DMS114 treated with DMSO at 0.1 percent for 48 hours (cell line): ENCODE results near the gene ZNF664.

Experiments used
- DNase-seq: peaks from one replicate; lab custom pipeline; 2025; ENCODE audit not compliant: unreplicated experiment; lab: John Stamatoyannopoulos, UW

ZNF664 gene

DNA sequence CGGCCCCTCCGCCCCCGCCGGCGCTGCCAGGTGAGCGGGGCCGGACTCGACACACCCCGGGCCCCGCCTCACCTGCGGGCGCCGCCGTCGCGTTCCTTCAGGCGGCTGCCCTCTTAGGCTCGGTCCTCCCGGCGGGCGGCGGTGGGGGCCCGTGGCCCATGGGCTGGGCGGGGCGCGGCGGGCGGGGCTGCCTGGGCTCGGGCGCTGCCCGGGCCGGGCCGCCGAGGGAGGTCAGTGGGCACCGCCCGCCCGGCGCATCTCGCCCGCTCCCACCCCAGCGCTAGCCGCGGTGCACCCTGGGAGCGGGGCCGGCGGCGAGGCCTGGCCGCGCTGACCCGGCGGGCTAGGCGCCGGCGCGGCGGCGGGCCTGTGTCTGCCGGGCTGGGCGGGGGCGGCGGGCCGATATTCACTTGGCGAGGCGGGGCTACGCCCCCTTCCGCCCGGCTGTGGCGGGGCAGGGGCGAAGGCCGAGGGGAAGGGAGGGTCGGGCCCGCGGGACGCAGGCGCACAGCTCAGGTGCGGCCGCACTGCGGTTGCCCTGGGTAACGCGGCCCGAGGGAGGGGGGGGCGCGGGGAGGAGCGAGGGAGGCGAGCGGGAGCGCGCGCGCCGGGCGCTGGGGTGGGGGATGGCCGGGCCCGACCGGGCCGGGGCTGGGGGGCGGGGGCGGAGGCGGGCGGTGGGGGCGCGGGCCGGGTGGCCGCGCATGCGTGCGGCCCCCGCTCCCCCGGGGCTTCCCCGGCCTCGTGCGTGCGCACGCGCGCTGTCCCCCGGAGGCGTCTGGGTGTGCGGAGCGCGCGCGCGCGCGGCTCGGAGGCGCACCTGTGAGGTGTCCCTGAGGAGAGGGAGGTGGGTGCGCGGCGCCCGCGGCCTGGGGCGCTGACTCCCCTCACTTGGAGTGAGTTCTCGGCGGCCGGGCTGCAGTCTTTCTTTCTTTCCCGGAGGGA, at the start of gene ZNF664, which contains the start of gene CCDC92:
TSS of gene ZNF664 (plus strand) at position 759 of the 945 bp plus-strand sequence. CDS start 38,930 bp downstream, outside the sequence.
TSS of gene CCDC92 (minus strand) at position 375 of the 945 bp plus-strand sequence. CDS start 28,526 bp downstream, outside the sequence.
- DNase-seq: peak; percentile 67

GRCh38 chr12:123923927-123924326, 49.1 kb upstream of the ZNF664 start:
- no peak for DNase-seq

GRCh38 chr12:123924539-123924938, 48.5 kb upstream of the ZNF664 start:
- DNase-seq: no peak

DNA sequence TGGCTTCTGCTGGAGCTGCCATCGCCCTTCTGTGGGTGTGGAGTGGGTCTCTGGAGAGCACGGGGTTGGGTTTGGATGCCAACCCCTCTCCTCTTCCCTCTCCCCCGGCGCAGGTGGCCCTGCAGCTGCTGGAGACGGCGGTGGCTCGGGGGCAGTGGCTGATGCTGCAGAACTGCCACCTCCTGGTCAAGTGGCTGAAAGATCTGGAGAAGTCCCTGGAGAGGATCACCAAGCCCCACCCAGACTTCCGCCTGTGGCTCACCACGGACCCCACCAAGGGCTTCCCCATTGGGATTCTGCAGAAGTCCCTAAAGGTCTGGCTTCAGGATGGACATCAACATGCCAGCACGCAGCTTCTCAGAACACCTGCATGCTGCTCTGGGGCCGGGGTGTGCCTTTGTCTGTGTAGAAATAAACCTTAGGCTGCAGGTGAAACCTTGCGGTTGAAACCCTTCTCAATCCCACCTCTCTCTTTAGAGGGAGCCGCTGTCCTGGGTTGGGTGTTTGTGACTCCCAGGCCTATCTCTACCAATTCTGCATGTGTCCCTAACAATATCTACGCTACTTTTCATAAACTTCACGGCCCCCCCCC, 44.6 kb upstream of the ZNF664 start:
- DNase-seq: no peak

DNA sequence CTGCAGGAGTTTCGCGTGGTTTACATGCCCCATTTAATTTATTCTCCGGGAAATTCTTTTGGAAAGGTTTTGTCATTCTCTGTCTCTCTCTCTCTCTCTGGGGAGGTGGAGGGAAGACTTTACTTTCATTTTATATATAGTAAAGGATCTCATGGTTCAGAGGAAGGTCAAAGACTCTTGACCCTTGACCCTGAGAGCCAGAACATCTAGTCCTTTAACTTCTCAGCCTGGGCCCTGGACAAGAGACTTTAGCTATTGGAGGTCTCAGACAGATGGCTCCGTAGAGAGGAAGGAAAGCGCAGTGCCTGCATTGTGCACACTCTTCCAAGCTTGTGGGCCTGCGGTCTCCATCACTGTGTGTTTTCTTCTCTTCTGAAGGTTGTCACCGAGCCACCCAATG, 44.1 kb upstream of the ZNF664 start:
- no peak for DNase-seq

DNA sequence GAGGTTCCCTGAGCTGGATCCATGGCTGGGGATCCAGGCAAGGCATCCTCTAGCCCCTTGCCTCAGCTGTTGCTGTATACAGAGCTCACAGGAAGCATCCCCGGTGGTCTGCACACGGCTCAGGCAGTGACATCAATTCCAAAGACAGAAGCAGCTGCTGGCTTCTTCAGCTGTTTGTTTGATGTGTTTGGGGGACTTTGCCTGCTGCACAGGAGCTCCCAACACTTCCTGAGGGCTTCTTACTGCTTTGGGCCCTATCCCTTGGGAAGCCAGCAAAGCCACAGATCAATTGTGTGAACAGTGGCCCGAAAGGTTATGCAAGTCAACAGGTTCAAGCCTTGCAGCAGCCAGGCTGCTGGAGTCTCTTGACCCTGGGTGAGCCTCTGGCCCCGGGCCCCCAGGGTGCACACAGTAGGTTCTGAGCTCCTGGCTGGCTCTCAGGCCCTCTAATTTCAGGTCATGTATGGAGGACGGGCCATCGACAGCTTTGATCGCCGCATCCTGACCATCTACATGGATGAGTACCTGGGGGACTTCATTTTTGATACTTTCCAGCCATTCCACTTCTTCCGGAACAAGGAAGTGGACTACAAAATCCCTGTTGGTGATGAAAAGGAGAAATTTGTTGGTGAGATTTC, 43.0 kb upstream of the ZNF664 start:
- no peak for DNase-seq

GRCh38 chr12:123931686-123932321, 41.2 kb upstream of the ZNF664 start:
- no peak for DNase-seq

DNA sequence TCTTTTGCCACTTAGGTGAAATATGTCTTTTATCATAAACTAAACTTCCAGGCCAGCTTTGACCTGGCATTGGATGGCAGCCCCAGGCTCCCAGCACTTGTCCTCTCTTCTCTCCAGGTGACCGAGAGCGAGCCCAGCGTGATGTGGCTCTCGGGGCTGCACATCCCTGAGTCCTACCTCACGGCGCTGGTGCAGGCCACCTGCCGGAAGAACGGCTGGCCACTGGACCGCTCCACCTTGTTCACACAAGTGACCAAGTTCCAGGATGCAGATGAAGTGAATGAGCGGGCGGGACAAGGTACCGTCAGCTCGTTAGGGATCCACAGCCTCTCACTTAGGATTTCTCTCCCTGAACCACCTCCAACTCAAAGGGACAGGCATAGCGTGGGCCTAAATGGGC, 39.8 kb upstream of the ZNF664 start:
- no peak for DNase-seq

DNA sequence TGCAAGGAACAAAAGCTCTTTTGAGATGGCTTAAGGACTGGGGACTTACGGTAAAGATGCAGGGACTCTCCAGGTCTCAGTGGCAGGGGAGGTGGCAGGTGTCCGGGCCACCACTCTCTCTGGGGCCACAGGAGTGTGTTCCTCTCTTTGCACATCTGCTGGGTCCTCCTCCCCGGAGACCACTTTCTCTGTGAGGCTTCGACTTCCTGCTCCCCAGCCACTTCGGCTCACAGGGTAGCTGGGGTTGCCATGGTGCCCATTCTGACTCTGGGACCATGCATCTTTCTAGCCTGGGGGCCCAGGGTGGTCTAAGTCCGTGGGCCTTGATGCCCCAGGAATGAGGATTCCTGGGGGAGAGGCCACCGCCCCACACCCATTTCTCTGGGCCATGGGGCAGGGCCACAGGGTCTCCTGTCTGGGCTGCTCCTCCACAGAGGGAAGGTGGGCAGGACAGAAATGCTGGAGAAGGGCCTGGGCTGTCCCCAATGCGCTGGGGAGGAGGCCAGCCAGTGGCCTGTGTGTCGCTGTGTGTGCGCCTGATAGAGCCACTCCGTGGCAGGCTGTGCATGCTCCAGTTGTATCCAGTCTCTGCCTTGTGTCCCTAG, 38.9 kb upstream of the ZNF664 start:
- no peak for DNase-seq

GRCh38 chr12:123934829-123935228, 38.2 kb upstream of the ZNF664 start:
- no peak for DNase-seq

DNA sequence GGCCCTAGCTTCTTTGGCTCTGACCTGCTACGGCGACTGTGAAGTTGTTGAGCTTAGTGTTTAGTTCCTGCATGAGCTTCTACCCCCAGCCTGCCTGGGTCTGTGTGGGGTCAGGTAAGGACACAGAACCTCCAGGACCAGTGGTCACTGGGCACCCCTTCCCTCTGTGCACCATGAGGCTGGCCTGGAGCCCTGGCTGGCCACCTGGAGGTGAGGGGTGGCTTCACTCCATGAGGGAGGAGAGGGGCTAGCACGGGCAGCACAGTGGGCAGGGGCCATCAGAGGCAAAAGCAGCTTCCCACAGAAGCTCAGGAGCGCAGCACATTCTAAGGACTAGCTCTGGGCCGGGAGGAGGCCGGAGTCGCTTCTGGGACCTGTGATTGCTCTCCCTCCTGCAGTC, 37.1 kb upstream of the ZNF664 start:
- DNase-seq: no peak

GRCh38 chr12:123936471-123936870, 36.5 kb upstream of the ZNF664 start:
- DNase-seq: no peak

GRCh38 chr12:123936956-123937706, 35.9 kb upstream of the ZNF664 start:
- DNase-seq: no peak

- no peak for DNase-seq
Measured at GRCh38 chr12:123937707-123938591, 35.1 kb upstream of the ZNF664 start.

GRCh38 chr12:123938679-123939480, 34.1 kb upstream of the ZNF664 start:
- no peak for DNase-seq

GRCh38 chr12:123939716-123940626, 33.0 kb upstream of the ZNF664 start:
- no peak for DNase-seq

GRCh38 chr12:123940627-123940966, 32.4 kb upstream of the ZNF664 start:
- DNase-seq: no peak
